Measurements from ENCODE around the gene COL23A1.

DNA sequence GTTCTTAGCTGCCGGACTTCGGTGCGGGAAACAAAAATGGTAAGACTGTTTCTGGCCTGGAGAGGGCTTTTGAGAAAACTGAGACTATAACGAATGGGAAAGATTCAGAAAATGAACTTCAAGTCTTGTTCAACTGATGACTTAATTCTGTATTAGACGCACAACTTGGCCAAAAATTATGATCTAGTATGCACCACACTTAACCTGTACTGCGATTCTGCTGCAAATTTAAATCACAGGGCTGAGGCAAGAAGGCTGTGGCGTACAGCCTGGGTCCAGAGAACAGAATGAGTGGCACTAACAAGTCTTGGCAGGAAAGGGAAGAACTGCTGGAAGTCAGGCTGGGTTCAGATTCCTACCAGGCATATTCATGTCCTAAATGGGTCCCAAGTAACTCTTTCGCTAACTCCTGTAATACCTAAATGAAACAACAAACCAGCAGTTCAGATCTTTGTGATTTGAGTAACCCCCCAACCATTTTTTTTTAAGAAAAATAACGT lies 781 bp upstream of the COL23A1 start:
- TF ChIP-seq GATA3 (IDR thresholded peaks at IDR 0.05; ENCODE audit: low read depth, low read length) (no peak), GATA2 (IDR thresholded peaks at IDR 0.05; ENCODE audit: low read depth, low read length) (no peak)

All from SH-SY5Y (cell line).